Mucosa of gallbladder (tissue), 1 donor: ENCODE data around the gene STH. TPM values are rescaled to one million over a fixed set of nuclear protein-coding genes. Genes with fewer than 3 reads are reported as not detected.

ENCODE experiments used
- DNase-seq: peaks from one replicate; pipeline ENCODE4 v3.0.0-alpha.2; 2020; ENCODE audit warnings: low spot score
- total RNA-seq: library from RNA; stranded (reverse); gene quantifications from one replicate; pipeline ENCODE4 v1.2.1, GENCODE V29; 2021
- donor health status: DM: no; HTN: no; CAD: no.

Gene STH
- total RNA-seq, 1 donor from 2014 or later: not detected

- DNase-seq: no peak
Observed at GRCh38 chr17:45985447-45985846, 13.6 kb upstream of the STH start.

GRCh38 chr17:45986056-45986455, 13.0 kb upstream of the STH start:
- DNase-seq: no peak

GRCh38 chr17:45987706-45988105, 11.3 kb upstream of the STH start:
- DNase-seq: no peak

GRCh38 chr17:45989759-45990158, 9.3 kb upstream of the STH start:
- DNase-seq: no peak

GRCh38 chr17:45990886-45991285, 8.2 kb upstream of the STH start:
- no peak for DNase-seq

- DNase-seq: no peak
Observed at GRCh38 chr17:45991341-45991740, 7.7 kb upstream of the STH start.

- DNase-seq: no peak
Observed at GRCh38 chr17:45992175-45992574, 6.9 kb upstream of the STH start.

- no peak for DNase-seq
Observed at GRCh38 chr17:45992904-45993303, 6.1 kb upstream of the STH start.

- DNase-seq: no peak
Observed at GRCh38 chr17:45993962-45994627, 5.0 kb upstream of the STH start.

GRCh38 chr17:45994987-45995386, 4.1 kb upstream of the STH start:
- DNase-seq: no peak

- no peak for DNase-seq
Observed at GRCh38 chr17:45995627-45996270, 3.3 kb upstream of the STH start.

GRCh38 chr17:45996282-45996937, 2.6 kb upstream of the STH start:
- DNase-seq: no peak

GRCh38 chr17:45997166-45997565, 1.9 kb upstream of the STH start:
- no peak for DNase-seq

GRCh38 chr17:45997624-45998023, 1.4 kb upstream of the STH start:
- no peak for DNase-seq

- DNase-seq: no peak
Observed at GRCh38 chr17:45999900-46000290, 845 bp downstream of the STH start.

GRCh38 chr17:46000292-46000691, 1.2 kb downstream of the STH start:
- no peak for DNase-seq

GRCh38 chr17:46000757-46001156, 1.7 kb downstream of the STH start:
- DNase-seq: no peak

GRCh38 chr17:46001390-46002310, 2.6 kb downstream of the STH start:
- DNase-seq: no peak

GRCh38 chr17:46002311-46002972, 3.4 kb downstream of the STH start:
- DNase-seq: peak; percentile 75

- no peak for DNase-seq
Observed at GRCh38 chr17:46002973-46003316, 3.9 kb downstream of the STH start.

GRCh38 chr17:46003907-46004748, 5.1 kb downstream of the STH start:
- peak; percentile 34 for DNase-seq
